KOPT-K1 (cell line): ENCODE results near the gene SEMA6D.

Experiments used
- H3K27ac ChIP-seq: fragments of 200-600 bp; sonication (generic); 2 replicates; pipeline ENCODE4 v1.5.1; 2016; ENCODE audit warnings: antibody characterized with exemption, mild to moderate bottlenecking, low read depth, low read length; ENCODE audit not compliant: poor library complexity, severe bottlenecking
- H3K36me3 ChIP-seq: fragments of 200-600 bp; sonication (generic); 2 replicates; pipeline ENCODE4 v1.5.1; 2017; ENCODE audit warnings: antibody characterized with exemption, mild to moderate bottlenecking, low read length, moderate library complexity; ENCODE audit not compliant: insufficient read depth
- H3K9me3 ChIP-seq: fragments of 200-600 bp; sonication (generic); 2 replicates; pipeline ENCODE4 v1.5.1; 2017; ENCODE audit warnings: antibody characterized with exemption, low read length, mild to moderate bottlenecking; ENCODE audit not compliant: insufficient read depth, poor library complexity, severe bottlenecking

SEMA6D gene

DNA sequence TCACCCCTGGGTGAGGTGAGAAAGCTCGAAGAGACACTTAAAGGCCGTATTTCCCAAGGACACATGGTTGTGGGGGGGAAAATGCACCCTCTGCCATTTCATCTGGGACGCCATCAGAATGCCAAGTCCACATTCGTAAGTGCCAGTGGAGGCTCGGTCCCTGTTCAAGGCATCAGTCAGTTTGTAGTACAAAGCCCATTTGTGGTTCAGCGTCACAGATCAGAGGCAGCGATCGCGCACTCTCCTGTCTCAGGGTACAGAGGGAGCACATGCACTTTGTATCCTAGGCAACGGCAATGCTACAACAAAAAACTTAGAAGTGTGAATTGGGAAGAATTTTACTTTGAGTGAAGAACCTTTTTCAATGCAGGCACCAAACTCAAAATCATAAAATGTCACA, 27.2 kb downstream of the SEMA6D start:
- H3K9me3 ChIP-seq = no peaks in the 10 kb centered on the region
- H3K27ac ChIP-seq = no peak overlapping the region
- H3K36me3 ChIP-seq = no peaks in the 10 kb centered on the region

DNA sequence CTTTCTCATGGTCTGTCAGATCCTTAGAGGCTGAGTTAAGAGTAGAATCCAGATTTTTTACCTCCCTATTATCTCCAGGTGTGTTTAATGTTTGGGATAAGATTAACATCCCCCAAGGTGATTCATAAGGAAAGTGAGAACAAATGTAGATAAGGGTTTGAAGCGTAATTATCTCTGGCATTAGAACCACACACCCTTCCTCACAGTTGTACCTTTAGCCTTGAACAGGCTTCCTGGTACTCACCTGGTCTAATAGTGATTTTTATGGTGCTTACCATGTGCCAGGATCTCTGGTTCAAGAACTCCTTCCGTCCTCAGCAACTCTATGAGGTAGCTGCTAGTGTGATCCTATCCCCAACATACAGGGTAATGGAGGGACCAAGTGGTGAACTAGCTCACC, 27.7 kb downstream of the SEMA6D start:
- H3K36me3 ChIP-seq = no peaks in the 10 kb centered on the region

DNA sequence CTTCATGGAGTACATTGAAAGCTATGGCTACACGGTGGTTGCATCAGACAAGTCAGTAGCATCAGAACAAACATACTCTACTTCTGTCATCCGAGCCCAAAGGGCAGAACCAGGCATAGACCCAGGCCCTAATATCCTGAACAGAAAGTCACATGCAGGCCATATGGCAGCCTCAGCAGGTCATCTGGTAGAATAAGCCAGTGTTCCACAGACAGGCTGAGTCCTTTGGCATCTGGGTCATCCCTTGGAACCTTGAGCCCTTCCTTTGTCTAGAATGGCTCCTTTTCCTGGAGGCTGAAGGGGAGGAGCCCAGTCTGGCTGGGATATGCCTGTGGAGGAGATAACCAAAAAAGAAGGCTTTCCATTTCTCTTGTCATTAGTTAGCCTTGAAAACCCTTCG, 29.2 kb downstream of the SEMA6D start:
- Histone ChIP-seq H3K9me3 (no peaks in the 10 kb centered on the region), H3K36me3 (no peaks in the 10 kb centered on the region), H3K27ac (no peak overlapping the region)

More for the DNA sequence above, 27.7 kb downstream of the SEMA6D start:
- H3K27ac ChIP-seq = no peak overlapping the region
- no peaks in the 10 kb centered on the region for H3K9me3 ChIP-seq

DNA sequence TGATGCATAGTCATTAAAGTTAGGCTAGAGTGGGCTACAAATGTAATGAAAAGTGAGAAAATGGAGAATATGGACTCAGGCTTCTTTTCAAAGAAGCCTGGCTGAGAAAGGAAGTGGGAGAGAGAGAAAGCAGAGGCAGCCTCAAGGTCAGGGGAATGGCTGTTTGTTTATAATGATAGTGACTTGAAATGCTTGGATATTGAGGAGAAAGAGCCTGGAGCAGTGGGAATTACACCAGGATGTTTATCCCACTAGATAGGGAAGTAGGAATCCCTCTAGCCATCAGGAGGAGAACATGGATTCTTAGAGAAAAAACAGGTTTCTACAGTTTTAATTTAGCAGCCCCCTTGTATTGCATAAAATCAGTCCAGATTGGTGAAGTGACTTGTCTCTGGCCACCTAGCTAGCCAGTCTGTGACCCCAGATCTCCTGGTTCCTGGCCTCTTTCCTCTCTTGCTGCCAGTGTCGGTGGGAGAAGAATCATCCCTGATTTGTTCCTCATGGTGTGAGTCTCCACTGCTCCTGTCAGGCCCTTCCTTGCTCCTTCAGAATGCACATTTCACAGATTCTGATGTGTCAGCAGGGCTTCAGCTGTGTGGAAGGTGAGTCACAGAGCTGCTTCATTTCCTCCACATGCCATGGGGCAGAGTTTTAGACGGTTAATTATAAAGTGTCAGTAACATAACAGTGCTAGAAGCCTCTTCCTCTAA, 32.9 kb downstream of the SEMA6D start:
- Histone ChIP-seq H3K36me3 (no peaks in the 10 kb centered on the region), H3K9me3 (no peaks in the 10 kb centered on the region), H3K27ac (no peak overlapping the region)

GRCh38 chr15:47750740-47751262, 33.5 kb downstream of the SEMA6D start:
- H3K36me3 ChIP-seq = no peaks in the 10 kb centered on the region
- no peak overlapping the region for H3K27ac ChIP-seq
- no peaks in the 10 kb centered on the region for H3K9me3 ChIP-seq

DNA sequence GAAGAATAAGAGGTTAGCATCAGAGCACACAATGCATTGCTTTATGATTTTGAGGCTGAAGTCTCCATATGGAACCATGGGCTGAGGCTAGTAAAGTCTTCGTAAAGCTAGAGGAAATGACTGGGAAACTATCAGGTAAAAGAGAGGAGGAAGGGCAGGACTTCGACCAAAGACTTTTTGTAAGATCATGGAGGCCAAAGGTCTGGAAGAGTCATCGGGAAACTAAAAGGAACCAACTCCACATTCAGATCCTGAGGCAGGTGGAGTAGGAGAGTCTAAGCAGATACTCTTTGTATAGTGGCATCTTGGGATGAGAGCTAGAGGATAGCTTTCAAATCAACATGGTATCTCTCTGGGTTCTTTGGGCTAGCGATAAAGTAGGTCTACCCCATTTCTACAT, 36.3 kb downstream of the SEMA6D start:
- H3K36me3 ChIP-seq = no peaks in the 10 kb centered on the region
- no peaks in the 10 kb centered on the region for H3K9me3 ChIP-seq
- no peak overlapping the region for H3K27ac ChIP-seq

- no peak overlapping the region for H3K27ac ChIP-seq
- no peaks in the 10 kb centered on the region for H3K9me3 ChIP-seq
- H3K36me3 ChIP-seq = no peaks in the 10 kb centered on the region
These were observed 37.0 kb downstream of the SEMA6D start for GRCh38 chr15:47754312-47754711.

GRCh38 chr15:47755941-47756340, 38.6 kb downstream of the SEMA6D start:
- no peaks in the 10 kb centered on the region for H3K9me3 ChIP-seq
- no peak overlapping the region for H3K27ac ChIP-seq
- no peaks in the 10 kb centered on the region for H3K36me3 ChIP-seq

DNA sequence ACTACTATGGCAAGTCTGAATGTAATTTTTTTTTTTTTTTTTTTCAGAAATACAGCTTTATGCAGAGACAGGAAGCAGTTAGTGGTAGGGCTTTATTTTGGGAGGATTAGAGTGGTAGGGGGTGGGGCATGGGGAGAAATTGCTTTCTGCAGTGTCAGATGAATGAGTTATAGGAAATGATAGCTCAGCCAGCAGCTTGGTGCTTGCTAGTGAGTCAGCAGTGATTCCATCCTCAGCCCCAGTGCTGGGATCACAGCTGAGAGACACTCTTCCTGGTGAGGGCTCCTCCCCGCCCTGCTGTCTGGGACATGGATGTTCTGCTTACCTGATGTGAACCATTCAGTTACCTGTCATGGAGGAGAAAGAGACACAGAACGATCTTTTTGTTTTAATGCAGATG, 39.6 kb downstream of the SEMA6D start:
- Histone ChIP-seq H3K36me3 (no peaks in the 10 kb centered on the region), H3K9me3 (no peaks in the 10 kb centered on the region), H3K27ac (no peak overlapping the region)

GRCh38 chr15:47757331-47757730, 40.0 kb downstream of the SEMA6D start:
- no peak overlapping the region for H3K27ac ChIP-seq
- H3K9me3 ChIP-seq = no peaks in the 10 kb centered on the region
- no peaks in the 10 kb centered on the region for H3K36me3 ChIP-seq

GRCh38 chr15:47762621-47763020, 45.3 kb downstream of the SEMA6D start:
- no peaks in the 10 kb centered on the region for H3K9me3 ChIP-seq
- H3K27ac ChIP-seq = no peak overlapping the region
- no peaks in the 10 kb centered on the region for H3K36me3 ChIP-seq

GRCh38 chr15:47764666-47765065, 47.4 kb downstream of the SEMA6D start:
- H3K27ac ChIP-seq = no peak overlapping the region
- H3K36me3 ChIP-seq = no peaks in the 10 kb centered on the region

GRCh38 chr15:47766406-47766805, 49.1 kb downstream of the SEMA6D start:
- no peaks in the 10 kb centered on the region for H3K9me3 ChIP-seq
- no peaks in the 10 kb centered on the region for H3K36me3 ChIP-seq
- H3K27ac ChIP-seq = no peak overlapping the region

More at GRCh38 chr15:47764666-47765065, 47.4 kb downstream of the SEMA6D start:
- H3K9me3 ChIP-seq = no peaks in the 10 kb centered on the region

- H3K9me3 ChIP-seq = no peaks in the 10 kb centered on the region
- no peaks in the 10 kb centered on the region for H3K36me3 ChIP-seq
- no peak overlapping the region for H3K27ac ChIP-seq
These were observed 49.7 kb downstream of the SEMA6D start for GRCh38 chr15:47767035-47767434.

- Histone ChIP-seq H3K27ac (no peak overlapping the region), H3K36me3 (no peaks in the 10 kb centered on the region), H3K9me3 (no peaks in the 10 kb centered on the region)
These were observed 51.4 kb downstream of the SEMA6D start for GRCh38 chr15:47768735-47769134.

DNA sequence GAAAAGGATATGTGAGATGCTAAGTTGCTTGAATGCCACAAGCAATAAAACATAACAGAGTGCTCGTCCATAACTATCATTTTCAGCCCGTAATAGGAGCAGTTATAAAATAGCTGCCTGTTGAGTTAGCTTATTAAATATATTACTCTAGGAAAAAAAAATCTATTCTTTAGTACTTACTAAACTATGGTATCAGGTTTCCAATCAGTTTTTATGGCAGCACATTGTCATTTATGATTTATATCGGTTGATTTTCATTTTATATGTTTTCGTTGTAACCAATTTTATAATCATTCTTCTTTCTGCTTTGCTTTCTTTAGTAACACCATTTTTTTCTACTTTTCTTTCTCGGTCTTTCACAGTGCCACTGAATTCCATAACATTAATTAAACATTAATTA, 51.9 kb downstream of the SEMA6D start:
- Histone ChIP-seq H3K9me3 (no peaks in the 10 kb centered on the region), H3K27ac (no peak overlapping the region), H3K36me3 (no peaks in the 10 kb centered on the region)
